HepG2 (cell line): ENCODE results near the gene RAD51C. TPM values are rescaled to one million over a fixed set of nuclear protein-coding genes. Genes with fewer than 3 reads are reported as not detected.
A peak's percentile ranks its signal among the peaks of the same experiment; 100 is the strongest.

Source experiments
- AHR ChIP-seq: IDR thresholded peaks from 2 replicates; pipeline ENCODE4 v1.6.1; 2018; ENCODE audit warnings: missing genetic modification reagents, missing compliant biosample characterization
- ARHGAP35 ChIP-seq: sonication (generic); formaldehyde crosslinking; IDR thresholded peaks from 2 replicates; pipeline ENCODE4 v1.9.0; 2022; ENCODE audit warnings: mild to moderate bottlenecking, inconsistent platforms, moderate library complexity, missing genetic modification reagents, borderline replicate concordance
- BCL3 ChIP-seq: sonication (generic); formaldehyde crosslinking; IDR thresholded peaks from 2 replicates; pipeline ENCODE4 v1.5.1; 2020; ENCODE audit warnings: mild to moderate bottlenecking, missing genetic modification reagents, moderate library complexity
- CHD2 ChIP-seq: IDR thresholded peaks from 2 replicates; pipeline ENCODE4 v1.6.1; 2011; ENCODE audit warnings: low read depth, low read length, improper control_type of control experiment
- CREB3 ChIP-seq: sonication (generic); formaldehyde crosslinking; IDR thresholded peaks from 2 replicates; pipeline ENCODE4 v1.5.0; 2020; ENCODE audit warnings: missing genetic modification reagents
- ELF3 ChIP-seq: IDR thresholded peaks from 2 replicates; pipeline ENCODE4 v1.6.1; 2016; ENCODE audit warnings: missing genetic modification reagents, missing compliant biosample characterization
- FIP1L1 ChIP-seq: fragments of 200-400 bp; formaldehyde crosslinking; IDR thresholded peaks from 2 replicates; pipeline ENCODE4 v1.6.1; 2018; ENCODE audit warnings: low read depth, mild to moderate bottlenecking, low read length, moderate library complexity, borderline replicate concordance; ENCODE audit not compliant: insufficient read depth
- FOSL2 ChIP-seq: sonication (generic); formaldehyde crosslinking; IDR thresholded peaks from 2 replicates; pipeline ENCODE4 v1.4.0; 2020; ENCODE audit warnings: missing genetic modification reagents
- HINFP ChIP-seq: sonication (generic); formaldehyde crosslinking; IDR thresholded peaks from 2 replicates; pipeline ENCODE4 v1.4.0; 2020; ENCODE audit warnings: low read depth, mild to moderate bottlenecking, missing genetic modification reagents
- MATR3 ChIP-seq: sonication (generic); formaldehyde crosslinking; IDR thresholded peaks from 2 replicates; pipeline ENCODE4 v1.4.0; 2020; ENCODE audit warnings: missing genetic modification reagents
- MYNN ChIP-seq: sonication (generic); formaldehyde crosslinking; IDR thresholded peaks from 2 replicates; pipeline ENCODE4 v1.4.0; 2020; ENCODE audit warnings: mild to moderate bottlenecking, low read depth, missing genetic modification reagents
- NCOA1 ChIP-seq: sonication (generic); formaldehyde crosslinking; IDR thresholded peaks from 2 replicates; pipeline ENCODE4 v1.9.0; 2021; ENCODE audit warnings: missing genetic modification reagents
- NFIC ChIP-seq: IDR thresholded peaks from 2 replicates; pipeline ENCODE4 v1.6.1; 2012; ENCODE audit warnings: mild to moderate bottlenecking, low read length, inconsistent platforms
- NFKB2 ChIP-seq: sonication (generic); formaldehyde crosslinking; IDR thresholded peaks from 2 replicates; pipeline ENCODE4 v1.4.0; 2020; ENCODE audit warnings: missing genetic modification reagents, borderline replicate concordance
- PCBP1 ChIP-seq: fragments of 200-400 bp; formaldehyde crosslinking; IDR thresholded peaks from 2 replicates; pipeline ENCODE4 v1.6.1; 2017; ENCODE audit warnings: mild to moderate bottlenecking, low read depth, low read length, borderline replicate concordance
- SIN3A ChIP-seq: IDR thresholded peaks from 2 replicates; pipeline ENCODE4 v1.6.1; 2011; ENCODE audit warnings: low read depth, mild to moderate bottlenecking, control low read depth, low read length, borderline replicate concordance
- SP4 ChIP-seq: sonication (generic); formaldehyde crosslinking; IDR thresholded peaks from 2 replicates; pipeline ENCODE4 v1.8.1; 2023; ENCODE audit warnings: mild to moderate bottlenecking, missing genetic modification reagents
- SRSF4 ChIP-seq: fragments of 200-400 bp; formaldehyde crosslinking; IDR thresholded peaks from one replicate; pipeline ENCODE4 v1.6.1; 2018; ENCODE audit warnings: mild to moderate bottlenecking, low read depth, low read length, moderate library complexity; ENCODE audit not compliant: poor library complexity, severe bottlenecking
- SRY ChIP-seq: sonication (generic); formaldehyde crosslinking; IDR thresholded peaks from 2 replicates; pipeline ENCODE4 v1.8.0; 2022; ENCODE audit warnings: mild to moderate bottlenecking, missing genetic modification reagents
- ZFP36L2 ChIP-seq: sonication (generic); formaldehyde crosslinking; IDR thresholded peaks from 2 replicates; pipeline ENCODE4 v1.4.0; 2020; ENCODE audit warnings: missing genetic modification reagents
- ZFP90 ChIP-seq: sonication (generic); formaldehyde crosslinking; IDR thresholded peaks from 2 replicates; pipeline ENCODE4 v1.8.0; 2022; ENCODE audit warnings: missing genetic modification reagents, mild to moderate bottlenecking, inconsistent platforms, borderline replicate concordance
- ZNF317 ChIP-seq: sonication (generic); formaldehyde crosslinking; IDR thresholded peaks from 2 replicates; pipeline ENCODE4 v1.5.0; 2020; ENCODE audit warnings: mild to moderate bottlenecking, missing genetic modification reagents
- ZNF350 ChIP-seq: sonication (generic); formaldehyde crosslinking; IDR thresholded peaks from 2 replicates; pipeline ENCODE4 v1.4.0; 2020; ENCODE audit warnings: mild to moderate bottlenecking, low read depth, missing genetic modification reagents, borderline replicate concordance
- ZNF354B ChIP-seq: sonication (generic); formaldehyde crosslinking; IDR thresholded peaks from 2 replicates; pipeline ENCODE4 v1.8.0; 2022; ENCODE audit warnings: mild to moderate bottlenecking, missing genetic modification reagents
- ZNF510 ChIP-seq: sonication (generic); formaldehyde crosslinking; IDR thresholded peaks from 2 replicates; pipeline ENCODE4 v1.4.0; 2020; ENCODE audit warnings: low read depth, mild to moderate bottlenecking, missing genetic modification reagents
- ZNF569 ChIP-seq: sonication (generic); formaldehyde crosslinking; IDR thresholded peaks from 2 replicates; pipeline ENCODE4 v1.5.0; 2020; ENCODE audit warnings: mild to moderate bottlenecking, missing genetic modification reagents, moderate library complexity, borderline replicate concordance
- ZNF678 ChIP-seq: sonication (generic); formaldehyde crosslinking; IDR thresholded peaks from 2 replicates; pipeline ENCODE4 v1.4.0; 2020; ENCODE audit warnings: mild to moderate bottlenecking, missing genetic modification reagents
- polyA plus RNA-seq, 8 experiments: library from polyadenylated mRNA; depleted of rRNA in 3 of 8; stranded (reverse) in 7 of 8; unstranded in 1 of 8; fragments of >200 nt; fragmentation: Illumina TruSeq in 4 of 8; extraction: Trizol in 4 of 8; gene quantifications; 2 replicates each; pipeline versions ENCODE4 v1.2.1 to v1.2.3, GENCODE V29; 2011 to 2016; ENCODE audit warnings: low read depth in 4 of 8, missing spikeins in 1 of 8, mixed read lengths in 1 of 8; ENCODE audit not compliant: insufficient read depth in 1 of 8
- total RNA-seq, 5 experiments: library from RNA; depleted of rRNA; stranded (reverse); fragments of >200 nt; fragmentation: Illumina TruSeq; extraction: Trizol; gene quantifications; 2 replicates each; pipeline ENCODE4 v1.2.3, GENCODE V29; 2016; ENCODE audit warnings: low read depth in 1 of 5

RAD51C gene
- total and polyA plus RNA-seq, 2 of the 13 experiments (the other 11 are each of a cell fraction or from before 2014, with no cell fraction given), result 38.5 to 106 TPM

- no peak for TF ChIP-seq CREB3 (CRISPR knock-in tag)
- TF ChIP-seq SRY (CRISPR knock-in tag), result no peak; the same call in 1 of the 2 replicates
- no peak for TF ChIP-seq ZNF678
- TF ChIP-seq ZFP36L2, result no peak
- no peak for TF ChIP-seq ZNF510 (CRISPR knock-in tag)
- no peak; the same call in 1 of the 2 replicates for TF ChIP-seq ZNF354B (CRISPR knock-in tag)
- TF ChIP-seq MYNN (CRISPR knock-in tag), result peak; percentile 96; the same call in 1 of the 2 replicates
- TF ChIP-seq ZNF350 (CRISPR knock-in tag), result peak; percentile 23; the same call in 1 of the 2 replicates
- TF ChIP-seq ZNF317 (CRISPR knock-in tag), result peak; percentile 82
- TF ChIP-seq CHD2, result peak; percentile 71
- TF ChIP-seq NFKB2, result no peak; the same call in 1 of the 2 replicates
- TF ChIP-seq NFIC, result peak; percentile 96
- TF ChIP-seq NCOA1, result no peak
- TF ChIP-seq SP4, result peak; percentile 81; the same call in 1 of the 2 replicates
- no peak for TF ChIP-seq MATR3 (CRISPR knock-in tag)
- TF ChIP-seq SRSF4, result no peak
- no peak for TF ChIP-seq PCBP1
- TF ChIP-seq HINFP, result no peak
- 0 out of 2 replicates have a peak, but pooled peaks have one; percentile 54 for TF ChIP-seq ZFP90 (CRISPR knock-in tag)
- TF ChIP-seq BCL3 (CRISPR knock-in tag), result no peak
- TF ChIP-seq FOSL2 (CRISPR knock-in tag), result peak; percentile 58
- 0 out of 2 replicates have a peak, but pooled peaks have one; percentile 74 for TF ChIP-seq ARHGAP35 (CRISPR knock-in tag)
- 0 out of 2 replicates have a peak, but pooled peaks have one; percentile 43 for TF ChIP-seq FIP1L1
- peak; percentile 92 for TF ChIP-seq SIN3A
- TF ChIP-seq AHR (CRISPR knock-in tag), result peak; percentile 31; the same call in 1 of the 2 replicates
- peak; percentile 43 for TF ChIP-seq ELF3 (CRISPR knock-in tag)
- TF ChIP-seq ZNF569 (CRISPR knock-in tag), result no peak; the same call in 1 of the 2 replicates
Observed at GRCh38 chr17:58658804-58659713, 33.3 kb upstream of the RAD51C start (continued).
